IPS-18c (cell line): ENCODE results near the gene STN1.
"Not testable (repeated sequence)": the region's sequence is repeated elsewhere in the genome, so short reads cannot be mapped to it uniquely, and the experiment has no call there.

Experiments used
- H3K4me3 ChIP-seq: 2 replicates; pipeline ENCODE4 v1.7.0; 2013; ENCODE audit warnings: low read depth, mild to moderate bottlenecking, low read length, moderate library complexity; ENCODE audit not compliant: insufficient read depth
- H3K9me3 ChIP-seq: one replicate; pipeline ENCODE4 v1.6.1; 2013; ENCODE audit warnings: mild to moderate bottlenecking, low read length, moderate library complexity; ENCODE audit not compliant: control insufficient read depth, insufficient read depth

STN1 gene

DNA sequence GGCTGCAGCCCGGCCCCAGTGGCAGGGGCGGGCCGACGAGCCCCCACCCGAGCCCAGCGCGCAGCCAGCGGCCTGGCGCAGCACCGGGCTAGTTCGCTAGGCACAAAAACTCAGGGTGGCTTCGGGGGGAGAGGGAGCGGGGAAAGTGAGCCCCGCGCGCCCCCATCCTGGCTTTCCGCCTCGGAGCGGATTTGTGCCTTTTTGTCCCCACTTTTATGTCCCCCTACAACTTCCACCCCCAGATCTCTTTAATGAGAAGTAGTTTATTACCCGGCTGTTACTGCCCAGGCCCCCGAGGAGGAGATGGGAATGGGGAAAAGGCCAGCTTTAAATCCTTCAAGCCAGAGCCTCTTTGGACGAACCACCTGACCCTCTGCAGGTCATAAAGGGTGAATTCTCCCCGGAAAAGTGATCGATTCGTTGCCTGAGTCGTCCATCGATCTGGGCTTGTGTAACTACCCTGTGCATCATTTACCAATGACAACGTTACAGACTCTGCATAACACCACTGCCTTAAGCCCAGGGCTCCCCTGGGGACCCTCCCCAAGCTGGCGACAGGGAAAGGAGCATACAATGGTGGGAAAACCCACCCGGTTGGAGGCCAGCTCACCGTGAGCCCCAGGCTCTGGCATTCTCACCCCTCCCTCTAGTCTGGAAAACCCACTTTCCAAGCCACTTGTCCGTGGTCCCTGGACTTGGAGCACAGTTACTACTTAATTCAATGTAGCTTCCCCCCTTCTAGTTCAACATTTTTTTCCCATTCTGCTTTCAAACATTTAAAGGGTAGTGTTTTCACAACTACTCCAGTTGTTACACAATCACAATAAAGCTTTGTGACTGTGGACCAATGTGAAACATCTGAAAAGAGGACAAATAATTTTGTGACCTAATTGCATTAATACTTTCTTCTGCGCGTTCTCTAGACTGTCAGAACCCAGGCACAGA lies 61.9 kb downstream of the STN1 start:
- H3K4me3 ChIP-seq, result peak overlapping the region; percentile 67
- H3K9me3 ChIP-seq, result no peaks in the 10 kb centered on the region

DNA sequence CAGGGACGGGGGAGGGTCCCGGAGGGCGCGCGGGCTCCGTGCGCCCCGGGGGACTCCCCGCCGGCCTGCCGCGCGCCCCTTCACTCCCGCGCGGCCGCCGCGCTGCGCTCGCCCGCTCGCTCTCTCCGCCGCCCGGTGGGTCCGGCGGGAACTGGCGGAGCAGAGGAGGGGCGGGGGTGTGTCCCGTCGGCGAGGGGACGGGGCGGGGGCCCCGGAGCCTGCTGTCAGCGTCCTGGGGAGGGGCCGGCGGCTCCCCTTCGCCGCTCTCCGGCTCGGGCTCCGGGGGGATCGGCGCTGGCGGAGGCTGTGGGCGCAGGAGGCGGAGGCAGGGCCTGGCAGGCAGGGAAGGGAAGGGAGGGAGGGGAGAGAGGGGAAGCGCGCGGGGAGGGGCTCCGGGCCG lies 62.6 kb downstream of the STN1 start, which contains the start of gene SH3PXD2A:
Gene SH3PXD2A (minus strand): TSS at position 153 of the 400 bp plus-strand sequence. CDS start 310 bp downstream, outside the sequence.
- no peaks in the 10 kb centered on the region for H3K9me3 ChIP-seq
- H3K4me3 ChIP-seq, result peak within 1 kb of the TSS; percentile 67

DNA sequence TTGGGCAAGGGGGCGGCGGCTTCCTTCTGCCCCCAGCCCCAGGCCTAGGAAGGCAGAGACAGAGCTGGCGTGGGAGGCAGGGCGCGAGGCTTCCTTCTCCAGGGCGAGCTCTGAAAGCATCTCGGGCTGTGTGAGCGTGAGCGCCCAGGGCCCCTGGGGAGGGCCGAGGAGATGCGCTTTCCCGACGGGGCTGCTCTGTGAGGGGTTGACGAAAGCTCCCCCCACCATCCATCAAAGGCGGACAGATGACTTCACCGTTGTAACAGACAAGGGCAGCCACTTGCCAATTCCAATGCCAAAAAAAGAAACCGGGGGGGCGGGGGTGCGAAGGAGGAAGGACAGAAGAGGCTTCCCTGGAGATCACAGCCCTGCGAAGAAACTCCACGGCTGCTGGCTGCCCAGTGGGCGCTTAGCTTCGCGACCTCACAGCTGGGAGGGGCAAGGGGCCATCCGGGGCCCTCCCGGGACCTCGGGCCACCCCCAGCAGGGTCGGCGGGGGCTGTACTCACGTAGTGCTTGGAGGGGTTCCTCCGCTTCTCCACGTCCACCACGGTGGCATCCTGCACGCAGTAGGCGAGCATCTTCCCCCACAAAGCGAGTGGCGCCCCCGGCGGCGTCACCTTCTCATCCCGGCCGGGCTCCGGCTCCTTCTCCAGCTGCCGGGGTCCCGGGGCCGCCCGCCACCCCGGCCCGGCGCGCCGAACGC lies 63.1 kb downstream of the STN1 start:
- no peaks in the 10 kb centered on the region for H3K9me3 ChIP-seq
- H3K4me3 ChIP-seq, result peak overlapping the region; percentile 67

DNA sequence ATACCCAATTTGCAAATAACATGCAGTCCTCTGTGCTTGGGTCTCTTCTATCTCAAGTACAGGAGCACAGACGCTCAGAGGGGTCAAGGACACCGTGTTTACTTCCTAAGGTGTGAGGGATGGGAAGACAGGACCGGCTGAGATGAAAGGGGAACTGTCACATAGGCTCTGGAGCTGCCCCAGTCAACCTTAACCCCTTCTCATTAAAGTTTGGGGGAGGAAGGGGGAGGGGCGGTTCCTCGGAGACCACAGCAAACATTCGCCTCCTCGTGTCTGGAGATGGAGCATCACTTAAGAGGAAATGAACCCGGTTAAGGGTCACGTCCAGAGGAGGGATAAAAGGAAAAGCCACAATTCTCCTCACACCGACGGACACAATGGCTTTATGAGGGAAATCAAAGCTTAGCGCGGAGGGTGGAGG lies 63.7 kb downstream of the STN1 start:
- no peaks in the 10 kb centered on the region for H3K9me3 ChIP-seq
- peak overlapping the region; percentile 67 for H3K4me3 ChIP-seq

DNA sequence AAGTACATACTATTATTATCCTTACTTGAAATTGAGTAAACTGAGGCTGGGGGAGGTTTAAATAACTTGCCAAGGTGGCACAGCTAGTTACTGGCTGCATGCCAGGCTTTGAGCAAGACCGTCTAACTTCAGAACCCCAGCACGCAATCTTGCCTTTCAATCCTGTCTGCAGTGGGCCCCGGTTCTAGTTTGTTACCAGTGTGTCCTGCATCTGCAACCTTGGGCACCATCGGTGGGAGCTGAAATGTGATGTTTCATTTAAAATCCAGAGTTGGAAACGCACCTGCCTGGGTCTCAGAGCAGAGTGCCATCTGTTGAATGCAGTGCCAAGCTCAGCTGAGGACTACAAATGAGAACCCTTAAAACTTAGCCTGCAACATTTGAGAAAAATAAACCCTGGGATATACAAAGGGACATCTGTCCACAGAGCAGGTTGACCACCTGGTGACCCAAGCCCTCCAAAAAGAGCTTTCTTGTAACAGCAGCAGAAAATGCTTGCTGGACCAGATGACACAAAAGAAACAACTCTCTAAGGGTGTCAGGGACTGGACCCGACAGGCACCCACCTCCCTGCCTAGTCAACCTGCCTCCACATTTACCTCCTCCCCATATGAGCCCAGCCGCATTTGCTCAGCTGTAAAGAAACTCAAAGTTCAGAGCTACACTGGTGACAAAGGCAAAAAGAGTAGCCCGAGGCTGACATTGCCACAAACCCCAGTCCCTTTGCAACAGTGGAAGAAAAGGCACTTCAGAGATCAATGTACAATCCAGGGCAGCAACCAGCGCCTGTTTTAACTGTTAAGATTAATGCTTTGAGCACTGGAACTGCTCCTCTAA lies 64.3 kb downstream of the STN1 start:
- Histone ChIP-seq H3K4me3 (no peak overlapping the region; the same call in 1 of the 2 replicates), H3K9me3 (no peaks in the 10 kb centered on the region)

DNA sequence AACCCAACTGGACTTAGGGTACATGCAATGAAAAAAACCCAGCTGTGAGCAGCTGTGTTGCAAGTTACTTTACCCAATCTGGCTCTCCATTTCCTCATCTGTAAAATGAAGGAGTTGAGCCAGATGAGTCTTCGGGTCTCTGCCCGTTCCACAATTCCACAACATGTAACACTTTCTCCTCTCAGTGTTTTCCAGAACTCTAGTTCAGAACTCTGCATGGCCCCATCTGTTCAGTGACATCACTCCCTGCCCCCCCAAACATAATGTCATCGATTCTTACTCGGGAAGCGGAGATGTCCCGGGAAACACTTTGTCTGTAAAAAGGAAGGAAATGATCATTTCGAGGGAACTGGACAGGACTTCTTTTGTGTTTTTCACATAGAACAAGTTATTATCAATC lies 65.1 kb downstream of the STN1 start:
- Histone ChIP-seq H3K4me3 (no peak overlapping the region), H3K9me3 (peaks cover 2% of the 10 kb centered on the region)

DNA sequence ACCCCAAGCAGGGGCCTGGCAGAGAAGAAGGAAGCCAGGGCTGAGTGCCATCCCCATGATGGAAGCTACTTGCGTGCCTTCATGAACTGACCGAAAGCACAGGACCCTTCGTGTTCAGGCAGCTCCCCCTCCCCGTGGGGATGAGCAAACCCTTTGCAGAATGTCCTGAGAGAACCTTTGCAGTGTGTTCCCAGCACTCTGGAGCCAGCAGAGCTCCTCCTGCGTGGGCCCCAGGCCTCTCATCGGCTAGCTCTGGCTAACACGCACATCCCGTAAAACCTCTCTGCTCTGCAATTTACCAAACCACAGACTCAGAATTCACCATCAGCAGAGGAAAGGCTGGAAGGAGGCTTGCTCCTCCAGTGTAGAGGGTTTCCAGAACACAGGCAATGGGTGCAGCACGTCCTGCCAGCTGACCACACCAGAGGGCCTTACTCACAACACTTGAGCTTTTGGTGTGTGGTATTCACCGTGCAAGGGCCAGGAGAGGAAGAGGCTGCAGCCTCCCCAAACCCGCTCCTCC lies 65.7 kb downstream of the STN1 start:
- Histone ChIP-seq H3K4me3 (no peak overlapping the region), H3K9me3 (peaks cover 2% of the 10 kb centered on the region)

DNA sequence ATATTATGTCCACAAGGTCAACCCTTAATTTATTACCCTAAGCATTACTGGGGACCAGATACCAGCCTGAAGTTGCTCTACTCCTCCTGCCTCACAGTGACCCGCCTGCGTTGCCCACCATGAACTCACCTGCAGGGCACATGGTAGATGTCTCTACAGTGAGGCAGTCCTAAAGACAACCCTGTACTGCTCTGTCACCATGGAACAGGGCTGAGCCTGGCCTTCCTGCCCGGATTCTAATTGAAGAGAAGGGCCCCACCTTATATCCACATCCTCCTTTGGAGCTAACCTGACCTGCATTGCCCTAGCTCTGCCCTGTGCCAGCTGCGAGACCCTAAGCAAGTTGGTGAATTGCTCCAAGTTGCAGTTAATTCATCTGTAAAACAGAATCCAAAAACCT lies 66.7 kb downstream of the STN1 start:
- no peak overlapping the region for H3K4me3 ChIP-seq
- peaks cover 2% of the 10 kb centered on the region for H3K9me3 ChIP-seq

DNA sequence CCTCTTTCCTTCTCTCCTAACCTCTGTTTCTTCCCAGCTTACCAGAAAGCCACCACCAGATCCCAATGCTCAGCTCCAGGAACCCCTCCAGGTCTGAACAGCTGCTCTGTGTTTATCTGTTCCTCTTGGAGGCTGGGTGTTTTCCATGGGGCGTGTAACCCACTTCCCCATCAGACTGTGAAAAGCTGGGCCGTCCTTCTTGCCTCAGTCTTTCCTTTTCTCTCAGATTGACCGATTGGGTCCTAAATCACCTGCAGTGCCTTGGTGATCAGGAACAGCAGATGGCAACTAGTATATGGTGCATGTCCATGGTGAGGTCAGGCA lies 67.5 kb downstream of the STN1 start:
- Histone ChIP-seq H3K4me3 (no peak overlapping the region), H3K9me3 (peaks cover 2% of the 10 kb centered on the region)

DNA sequence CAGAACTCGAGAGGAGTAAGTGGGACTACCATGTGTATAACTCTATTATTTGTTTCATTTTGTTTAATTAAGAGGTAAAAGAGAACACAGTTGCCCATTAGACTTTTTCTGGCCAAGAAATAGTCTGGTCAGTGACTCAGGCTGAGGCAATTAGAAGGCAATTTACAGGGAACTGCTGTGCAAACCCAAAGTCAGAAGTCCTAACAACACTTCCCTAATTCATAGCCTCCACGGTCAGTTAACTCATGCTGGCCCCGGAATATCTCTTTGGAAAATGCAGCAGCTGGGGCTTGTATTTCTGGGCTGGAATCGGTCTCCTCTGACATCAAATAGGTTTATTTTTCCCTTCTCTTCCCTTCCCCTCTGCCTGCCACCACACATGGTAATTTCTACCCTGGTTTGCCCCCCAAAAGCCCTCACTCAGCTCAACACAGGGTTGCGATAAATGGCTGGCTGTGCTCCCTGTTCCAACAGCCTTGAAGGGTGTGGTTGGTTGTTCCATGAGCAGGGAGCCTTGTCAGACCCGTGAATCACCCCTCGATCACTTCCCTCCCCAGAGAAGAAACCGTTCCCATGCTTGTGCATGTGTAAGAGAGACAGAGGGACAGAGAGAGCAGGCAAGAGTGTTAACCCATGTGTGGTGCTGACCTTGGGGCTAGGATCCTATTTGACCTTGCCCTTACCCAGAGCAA lies 68.0 kb downstream of the STN1 start:
- no peak overlapping the region for H3K4me3 ChIP-seq

DNA sequence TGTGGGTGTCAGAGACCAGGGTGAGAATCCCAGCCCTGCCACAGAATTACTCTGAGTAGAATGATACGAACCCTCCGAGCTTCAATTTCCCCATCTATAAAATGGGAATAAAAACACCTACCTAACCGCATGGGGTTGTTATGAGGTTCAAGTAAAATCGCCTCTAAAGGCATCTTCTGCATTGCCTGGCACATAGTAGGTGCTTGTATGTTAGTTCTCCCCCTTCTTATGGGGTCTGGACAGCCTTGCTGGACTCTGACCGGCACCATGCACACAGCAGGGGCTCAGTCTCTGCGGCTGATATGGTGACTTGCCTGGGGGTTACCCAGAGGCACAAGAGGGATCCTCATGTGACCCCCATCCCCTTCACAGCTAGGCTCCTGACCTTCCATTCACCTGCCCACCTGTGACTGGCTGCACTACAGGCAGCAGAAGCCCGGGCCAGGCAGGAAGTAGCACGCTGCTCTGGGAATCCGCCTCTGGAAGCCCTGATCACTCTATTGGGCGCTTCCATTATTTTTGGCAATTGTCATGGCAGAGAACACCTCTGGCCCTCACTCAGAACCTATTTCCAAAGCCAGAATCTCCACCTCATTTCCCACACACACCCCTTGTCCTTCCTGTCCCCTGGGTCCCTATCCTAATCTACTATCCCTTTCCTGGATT lies 68.6 kb downstream of the STN1 start:
- H3K4me3 ChIP-seq, result no peak overlapping the region
- H3K9me3 ChIP-seq, result peaks cover 2% of the 10 kb centered on the region

More for the DNA sequence above, 68.0 kb downstream of the STN1 start:
- H3K9me3 ChIP-seq, result peaks cover 2% of the 10 kb centered on the region

DNA sequence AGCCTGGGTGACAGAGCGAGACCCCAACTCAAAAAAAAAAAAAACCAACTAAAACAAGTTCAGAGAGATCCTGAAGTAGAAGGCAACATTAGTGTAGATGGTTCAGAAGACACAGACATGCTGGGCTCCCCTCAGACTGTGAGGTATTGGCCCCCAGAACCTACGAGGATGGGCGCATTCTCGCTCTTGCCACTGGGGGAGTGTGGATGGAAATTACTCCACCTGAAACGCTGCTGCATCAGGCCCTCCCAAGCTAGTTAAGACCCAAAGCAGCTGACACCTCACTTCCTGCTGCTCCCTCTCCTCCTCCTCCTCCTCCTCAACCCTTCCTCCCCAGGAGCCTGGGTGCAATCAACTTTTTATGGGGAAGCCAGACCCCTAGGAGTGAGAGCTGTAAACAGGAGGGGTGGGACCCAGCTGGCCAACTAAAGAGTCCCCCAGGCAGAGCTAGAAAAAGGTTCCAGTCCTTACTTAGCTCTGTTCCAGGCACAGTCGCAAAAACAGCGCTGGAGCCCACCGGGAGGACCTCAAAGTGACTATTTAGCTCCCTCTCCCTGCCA lies 70.0 kb downstream of the STN1 start:
- Histone ChIP-seq H3K9me3 (peaks cover 2% of the 10 kb centered on the region), H3K4me3 (no peak overlapping the region; the same call in 1 of the 2 replicates)

DNA sequence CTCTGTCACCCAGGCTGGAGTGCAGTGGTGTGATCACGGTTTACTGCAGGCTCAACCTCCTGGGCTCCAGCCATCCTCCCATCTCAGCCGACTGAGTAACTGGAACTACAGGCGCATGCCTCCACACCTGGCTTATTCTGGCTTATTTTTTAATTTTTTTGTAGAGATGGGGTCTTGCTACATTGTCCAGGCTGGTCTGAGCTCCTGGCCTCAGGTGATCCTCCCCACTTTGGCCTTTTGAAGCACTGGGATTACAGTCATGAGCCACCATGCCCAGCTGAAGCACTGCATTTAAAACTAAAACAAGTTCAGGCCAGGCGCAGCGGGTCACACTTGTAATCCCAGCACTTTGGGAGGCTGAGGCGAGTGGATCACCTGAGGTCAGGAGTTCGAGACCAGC lies 70.6 kb downstream of the STN1 start:
- Histone ChIP-seq H3K9me3 (peaks cover 2% of the 10 kb centered on the region), H3K4me3 (no peak overlapping the region)

DNA sequence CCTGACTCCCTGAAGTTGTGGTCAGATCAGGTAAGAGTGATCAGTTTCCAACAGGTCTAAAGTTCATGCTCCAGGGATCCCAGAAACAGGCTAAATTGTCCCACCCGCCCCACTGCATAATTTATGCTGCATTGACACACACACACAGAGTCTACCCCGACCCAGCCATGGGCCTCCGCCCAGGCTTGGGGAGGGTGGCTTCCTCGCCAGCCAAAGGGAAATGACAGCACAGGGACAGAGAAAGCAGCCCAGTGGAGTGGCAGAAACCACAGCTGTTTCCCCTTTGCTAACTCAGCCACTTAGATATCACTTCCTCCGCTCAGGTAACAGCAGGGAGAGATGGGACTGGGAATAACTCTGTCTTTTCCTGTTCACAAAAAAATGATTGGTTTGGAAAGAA lies 72.0 kb downstream of the STN1 start:
- Histone ChIP-seq H3K9me3 (peaks cover 2% of the 10 kb centered on the region), H3K4me3 (no peak overlapping the region)

DNA sequence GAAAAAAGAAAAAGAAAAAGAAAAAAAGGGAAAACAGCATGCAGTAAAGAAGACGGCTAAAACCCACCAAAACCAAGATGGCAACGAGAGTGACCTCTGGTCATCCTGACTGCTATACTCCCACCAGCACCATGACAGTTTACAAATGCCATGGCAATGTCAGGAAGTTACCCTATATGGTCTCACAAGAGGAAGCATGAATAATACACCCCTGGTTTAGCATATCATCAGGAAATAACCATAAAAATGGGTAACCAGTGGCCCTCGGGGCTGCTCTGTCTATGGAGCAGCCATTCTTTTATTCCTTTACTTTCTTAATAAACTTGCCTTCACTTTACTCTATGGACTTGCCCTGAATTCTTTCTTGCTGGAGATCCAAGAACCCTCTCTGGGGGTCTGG lies 72.6 kb downstream of the STN1 start:
- H3K4me3 ChIP-seq, H3K9me3 ChIP-seq: not testable (repeated sequence)
